HAP-1 (cell line): Measurements from ENCODE around the gene SCRN3.
"Not testable (repeated sequence)": the region's sequence is repeated elsewhere in the genome, so short reads cannot be mapped to it uniquely, and the experiment has no call there.

Experiments used
- DNase-seq, 2 experiments: peaks; one replicate each; pipeline ENCODE4 v3.0.0-alpha.2; 2016 to 2020; ENCODE audit warnings: low spot score in 2 of 2
- H3K27me3 ChIP-seq: fragments of 250-450 bp; sonication (Bioruptor Pico); 2 replicates; pipeline ENCODE4 v1.5.1; 2020; ENCODE audit warnings: low read depth, mild to moderate bottlenecking, moderate library complexity
- H3K36me3 ChIP-seq: fragments of 250-450 bp; sonication (Bioruptor Pico); replicated peaks from 2 replicates; pipeline ENCODE4 v1.5.1; 2020; ENCODE audit warnings: mild to moderate bottlenecking
- H3K4me1 ChIP-seq: fragments of 250-450 bp; sonication (Bioruptor Pico); 2 replicates; pipeline ENCODE4 v1.5.1; 2020; ENCODE audit warnings: mild to moderate bottlenecking
- H3K4me3 ChIP-seq: fragments of 250-450 bp; sonication (Bioruptor Pico); 2 replicates; pipeline ENCODE4 v1.5.1; 2020; ENCODE audit warnings: mild to moderate bottlenecking, moderate library complexity
- H3K9me3 ChIP-seq: fragments of 250-450 bp; sonication (Bioruptor Pico); 2 replicates; pipeline ENCODE4 v1.5.1; 2020; ENCODE audit warnings: mild to moderate bottlenecking, moderate library complexity
- in situ Hi-C: fragments of 300-500 bp; cut with MboI; formaldehyde crosslinking; loops from 3 replicates; pipeline ENCODE4 v1.14.3; 2020; ENCODE audit warnings: low sequenced_read_pairs, inconsistent platforms, mixed read lengths

SCRN3 gene

GRCh38 chr2:174385201-174385600, 10.3 kb upstream of the SCRN3 start:
- Histone ChIP-seq H3K36me3 (peaks cover 11% of the 10 kb centered on the region), H3K4me3 (no peak overlapping the region), H3K4me1 (no peaks in the 10 kb centered on the region), H3K9me3 (no peaks in the 10 kb centered on the region), H3K27me3 (no peaks in the 10 kb centered on the region)
- DNase-seq = no peak
- in situ Hi-C loops = no loop called here

- in situ Hi-C loops, DNase-seq: not testable (repeated sequence)
- peaks cover 11% of the 10 kb centered on the region for H3K36me3 ChIP-seq
Observed at GRCh38 chr2:174388706-174389105, 6.8 kb upstream of the SCRN3 start.

GRCh38 chr2:174389542-174389941, 6.0 kb upstream of the SCRN3 start:
- in situ Hi-C loops = no loop called here

More at GRCh38 chr2:174388706-174389105, 6.8 kb upstream of the SCRN3 start:
- not testable (repeated sequence) for H3K4me3 ChIP-seq, H3K27me3 ChIP-seq, H3K4me1 ChIP-seq, H3K9me3 ChIP-seq

GRCh38 chr2:174390303-174390702, 5.2 kb upstream of the SCRN3 start:
- DNase-seq, H3K4me1 ChIP-seq, H3K27me3 ChIP-seq, H3K9me3 ChIP-seq, in situ Hi-C loops, H3K4me3 ChIP-seq, H3K36me3 ChIP-seq: not testable (repeated sequence)

More at GRCh38 chr2:174389542-174389941, 6.0 kb upstream of the SCRN3 start:
- Histone ChIP-seq H3K36me3 (peaks cover 8% of the 10 kb centered on the region), H3K4me1 (peaks cover 7% of the 10 kb centered on the region), H3K9me3 (no peaks in the 10 kb centered on the region), H3K4me3 (no peak overlapping the region), H3K27me3 (no peaks in the 10 kb centered on the region)
- DNase-seq = no peak

- DNase-seq = no peak
- Histone ChIP-seq H3K4me3 (no peak overlapping the region), H3K4me1 (peaks cover 10% of the 10 kb centered on the region), H3K36me3 (no peaks in the 10 kb centered on the region), H3K9me3 (no peaks in the 10 kb centered on the region), H3K27me3 (no peaks in the 10 kb centered on the region)
- in situ Hi-C loops = no loop called here
Observed at GRCh38 chr2:174392706-174393105, 2.8 kb upstream of the SCRN3 start.

- H3K9me3 ChIP-seq = no peaks in the 10 kb centered on the region
- in situ Hi-C loops = no loop called here
- peak in 1 of 2 experiments; percentile 8 for DNase-seq
- H3K27me3 ChIP-seq = no peaks in the 10 kb centered on the region
- H3K36me3 ChIP-seq = peaks cover 5% of the 10 kb centered on the region; the same call in 1 of the 2 replicates
- H3K4me1 ChIP-seq = peaks cover 10% of the 10 kb centered on the region
- H3K4me3 ChIP-seq = peak overlapping the region; percentile 78
Observed at GRCh38 chr2:174395969-174396630, 570 bp downstream of the SCRN3 start.

- no peak for DNase-seq
- Histone ChIP-seq H3K36me3 (peaks cover 5% of the 10 kb centered on the region; the same call in 1 of the 2 replicates), H3K4me1 (peaks cover 10% of the 10 kb centered on the region), H3K27me3 (no peaks in the 10 kb centered on the region), H3K9me3 (no peaks in the 10 kb centered on the region), H3K4me3 (no peak overlapping the region)
- in situ Hi-C loops = no loop called here
Observed at GRCh38 chr2:174397773-174398172, 2.2 kb downstream of the SCRN3 start.

- Histone ChIP-seq H3K4me1 (peaks cover 7% of the 10 kb centered on the region), H3K4me3 (no peak overlapping the region), H3K9me3 (no peaks in the 10 kb centered on the region), H3K27me3 (no peaks in the 10 kb centered on the region), H3K36me3 (peaks cover 5% of the 10 kb centered on the region; the same call in 1 of the 2 replicates)
- in situ Hi-C loops = no loop called here
- DNase-seq = no peak
Observed at GRCh38 chr2:174399171-174399570, 3.6 kb downstream of the SCRN3 start.

GRCh38 chr2:174400853-174401252, 5.3 kb downstream of the SCRN3 start:
- H3K4me1 ChIP-seq = no peaks in the 10 kb centered on the region
- no peaks in the 10 kb centered on the region for H3K9me3 ChIP-seq
- in situ Hi-C loops = no loop called here
- no peak for DNase-seq
- H3K4me3 ChIP-seq = no peak overlapping the region
- H3K27me3 ChIP-seq = no peaks in the 10 kb centered on the region
- peaks cover 5% of the 10 kb centered on the region; the same call in 1 of the 2 replicates for H3K36me3 ChIP-seq

GRCh38 chr2:174403628-174404027, 8.1 kb downstream of the SCRN3 start:
- in situ Hi-C loops = no loop called here

GRCh38 chr2:174410039-174410438, 14.5 kb downstream of the SCRN3 start:
- H3K27me3 ChIP-seq, H3K4me3 ChIP-seq, in situ Hi-C loops, H3K36me3 ChIP-seq, DNase-seq, H3K4me1 ChIP-seq, H3K9me3 ChIP-seq: not testable (repeated sequence)

More at GRCh38 chr2:174403628-174404027, 8.1 kb downstream of the SCRN3 start:
- Histone ChIP-seq H3K4me3 (no peak overlapping the region), H3K4me1 (no peaks in the 10 kb centered on the region), H3K36me3 (peaks cover 5% of the 10 kb centered on the region; the same call in 1 of the 2 replicates), H3K27me3 (no peaks in the 10 kb centered on the region), H3K9me3 (no peaks in the 10 kb centered on the region)
- DNase-seq = no peak

- no peaks in the 10 kb centered on the region for H3K36me3 ChIP-seq
- no peak for DNase-seq
- no peak overlapping the region for H3K4me3 ChIP-seq
- in situ Hi-C loops = no loop called here
- H3K27me3 ChIP-seq = no peaks in the 10 kb centered on the region
- no peaks in the 10 kb centered on the region for H3K9me3 ChIP-seq
- no peaks in the 10 kb centered on the region for H3K4me1 ChIP-seq
Observed at GRCh38 chr2:174412256-174412655, 16.7 kb downstream of the SCRN3 start.

- H3K4me3 ChIP-seq = no peak overlapping the region
- no peaks in the 10 kb centered on the region for H3K9me3 ChIP-seq
- no peaks in the 10 kb centered on the region for H3K4me1 ChIP-seq
- no peaks in the 10 kb centered on the region for H3K27me3 ChIP-seq
- peaks cover 4% of the 10 kb centered on the region; the same call in 1 of the 2 replicates for H3K36me3 ChIP-seq
- in situ Hi-C loops = no loop called here
- no peak for DNase-seq
Observed at GRCh38 chr2:174428214-174428613, 32.7 kb downstream of the SCRN3 start.

- in situ Hi-C loops = no loop called here
- Histone ChIP-seq H3K36me3 (peaks cover 4% of the 10 kb centered on the region; the same call in 1 of the 2 replicates), H3K4me1 (no peaks in the 10 kb centered on the region), H3K4me3 (no peak overlapping the region), H3K9me3 (no peaks in the 10 kb centered on the region), H3K27me3 (no peaks in the 10 kb centered on the region)
- no peak for DNase-seq
Observed at GRCh38 chr2:174430066-174430465, 34.5 kb downstream of the SCRN3 start.
